Measurements from ENCODE around the gene EPHB1. TPM values are rescaled to one million over a fixed set of nuclear protein-coding genes. Genes with fewer than 3 reads are reported as not detected.
A peak's percentile ranks its signal among the peaks of the same experiment; 100 is the strongest.
"Not testable (repeated sequence)": the region's sequence is repeated elsewhere in the genome, so short reads cannot be mapped to it uniquely, and the experiment has no call there.

Gene EPHB1
- total RNA-seq, 2 donors from 2014 or later, result 0.59 to 0.62 TPM

DNA sequence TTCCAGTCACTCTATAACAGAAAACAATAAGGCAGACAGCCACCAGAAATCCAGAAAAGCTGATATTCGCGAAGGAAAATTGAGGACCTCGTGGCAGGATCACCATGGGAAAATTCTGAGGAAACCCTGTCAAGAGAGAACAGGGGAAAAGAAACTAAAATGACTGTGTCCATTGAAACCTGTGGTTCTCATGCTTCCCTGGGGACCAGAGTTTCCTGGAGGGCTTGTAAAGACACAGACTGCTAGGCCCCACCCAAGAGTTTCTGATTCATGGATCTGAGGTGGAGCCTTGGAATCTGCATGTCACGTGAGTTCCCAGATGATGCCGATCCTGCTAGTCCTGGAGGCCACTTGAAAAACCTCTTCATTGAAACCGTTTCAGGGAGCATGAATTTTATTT, 420.5 kb downstream of the EPHB1 start:
- H3K9me3 Mint-ChIP-seq, result peaks cover 12% of the 10 kb centered on the region
- no peak for ATAC-seq
- H3K4me3 Mint-ChIP-seq, result no peak overlapping the region
- H3K27me3 Mint-ChIP-seq, result peaks cover 4 to 7% of the 10 kb centered on the region in 2 donors
- no peak for DNase-seq (ENCODE audit: low spot score)
- no peaks in the 10 kb centered on the region for H3K36me3 Mint-ChIP-seq
- H3K27ac Mint-ChIP-seq, result no peak overlapping the region
- H3K4me1 Mint-ChIP-seq (ENCODE audit: low read depth in 2 of 2), result no peaks in the 10 kb centered on the region

DNA sequence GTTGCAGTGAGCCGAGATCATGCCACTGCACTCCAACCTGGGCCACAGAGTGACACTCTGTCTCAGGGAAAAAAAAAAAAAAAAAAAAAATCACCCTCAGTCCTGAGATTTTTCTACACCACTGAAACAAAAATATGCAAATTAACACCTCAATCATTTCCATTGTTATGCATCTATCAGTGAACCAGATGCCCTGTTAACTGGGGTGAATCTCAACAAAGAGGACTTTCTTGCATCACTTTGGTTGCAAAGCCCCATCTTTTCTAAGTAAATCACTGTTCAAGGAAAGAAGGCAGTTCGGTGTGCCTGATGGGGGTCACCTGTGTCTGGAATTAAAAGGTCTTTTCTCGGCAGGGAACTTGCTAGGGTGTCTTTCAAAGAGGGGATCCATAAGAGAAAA, 421.6 kb downstream of the EPHB1 start:
- H3K4me3 Mint-ChIP-seq, result no peak overlapping the region
- no peaks in the 10 kb centered on the region for H3K36me3 Mint-ChIP-seq
- DNase-seq (ENCODE audit: low spot score) (no peak), ATAC-seq (no peak)
- peaks cover 12% of the 10 kb centered on the region for H3K9me3 Mint-ChIP-seq
- H3K27ac Mint-ChIP-seq, result no peak overlapping the region
- H3K4me1 Mint-ChIP-seq (ENCODE audit: low read depth in 2 of 2), result no peaks in the 10 kb centered on the region
- peaks cover 4 to 7% of the 10 kb centered on the region in 2 donors for H3K27me3 Mint-ChIP-seq

DNA sequence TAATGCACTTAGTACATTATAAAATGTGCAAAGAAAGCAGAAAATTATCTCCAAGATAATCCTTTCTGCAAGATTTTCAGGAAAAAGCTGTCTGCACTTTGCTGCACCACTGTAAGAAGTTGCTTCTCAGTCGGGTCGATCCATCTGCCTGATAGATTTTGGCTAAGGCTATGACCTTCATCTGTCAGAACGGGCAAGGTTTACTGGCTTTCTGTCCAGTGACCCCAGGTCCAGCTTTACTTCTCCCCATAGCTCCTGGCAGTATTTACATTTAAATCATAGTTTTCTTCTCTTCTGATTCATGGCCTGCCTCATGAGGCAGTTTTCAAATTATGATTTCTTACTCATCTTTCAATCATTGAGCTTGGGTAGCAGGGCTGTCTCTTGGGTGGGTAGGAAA, 422.7 kb downstream of the EPHB1 start:
- peaks cover 12% of the 10 kb centered on the region for H3K9me3 Mint-ChIP-seq
- H3K4me1 Mint-ChIP-seq (ENCODE audit: low read depth in 2 of 2), result no peaks in the 10 kb centered on the region
- H3K27me3 Mint-ChIP-seq, result peaks cover 4 to 7% of the 10 kb centered on the region in 2 donors
- no peak overlapping the region for H3K27ac Mint-ChIP-seq
- no peak for ATAC-seq
- no peak overlapping the region for H3K4me3 Mint-ChIP-seq
- no peak for DNase-seq (ENCODE audit: low spot score)
- no peaks in the 10 kb centered on the region for H3K36me3 Mint-ChIP-seq

DNA sequence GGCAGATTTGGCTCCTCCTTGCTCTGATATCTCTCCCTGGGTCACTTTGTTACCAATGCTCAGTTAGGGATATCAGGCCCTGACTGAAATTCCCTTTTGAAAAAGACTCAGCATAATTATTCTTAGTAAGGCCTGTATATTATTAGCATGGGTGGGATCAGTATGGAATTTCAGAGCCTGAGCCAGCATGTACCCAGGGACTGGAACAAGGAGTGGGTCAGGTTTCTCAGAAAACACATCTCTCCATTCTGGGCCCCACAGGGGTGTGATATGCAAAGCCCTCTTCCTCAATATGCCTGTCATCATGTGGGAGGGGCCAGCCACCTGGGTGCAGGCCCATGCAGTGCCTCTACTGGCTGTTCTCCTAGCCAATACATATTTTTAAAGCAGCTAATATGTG, 423.2 kb downstream of the EPHB1 start:
- Mint-ChIP-seq H3K9me3 (peaks cover 12% of the 10 kb centered on the region), H3K36me3 (no peaks in the 10 kb centered on the region), H3K27ac (no peak overlapping the region), H3K4me3 (no peak overlapping the region), H3K4me1 (ENCODE audit: low read depth in 2 of 2) (no peaks in the 10 kb centered on the region), H3K27me3 (peaks cover 4 to 7% of the 10 kb centered on the region in 2 donors)
- ATAC-seq, result no peak
- DNase-seq (ENCODE audit: low spot score), result no peak

DNA sequence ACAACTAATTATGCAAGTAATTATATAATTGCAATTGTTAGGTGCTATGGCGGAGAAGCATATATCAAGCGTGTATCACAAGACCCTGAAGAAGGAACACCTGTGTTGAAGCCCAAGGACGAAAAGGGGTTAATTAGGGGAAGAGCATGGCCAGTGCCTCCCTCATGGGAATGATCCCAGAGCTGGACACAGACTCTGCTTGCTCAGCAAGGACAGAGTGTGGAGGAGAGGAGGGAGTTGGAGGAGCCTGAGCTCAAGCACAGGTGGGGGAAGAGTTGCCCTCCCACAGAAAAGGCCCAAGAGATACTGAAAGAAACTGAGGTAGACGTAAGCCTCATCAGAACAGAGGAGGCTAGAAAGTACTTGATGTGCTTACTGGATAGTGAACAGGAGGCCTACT, 423.7 kb downstream of the EPHB1 start:
- ATAC-seq (no peak), DNase-seq (ENCODE audit: low spot score) (no peak)
- Mint-ChIP-seq H3K9me3 (peaks cover 11% of the 10 kb centered on the region), H3K27me3 (peaks cover 4 to 7% of the 10 kb centered on the region in 2 donors), H3K36me3 (no peaks in the 10 kb centered on the region), H3K27ac (no peak overlapping the region), H3K4me1 (ENCODE audit: low read depth in 2 of 2) (no peaks in the 10 kb centered on the region), H3K4me3 (no peak overlapping the region)

DNA sequence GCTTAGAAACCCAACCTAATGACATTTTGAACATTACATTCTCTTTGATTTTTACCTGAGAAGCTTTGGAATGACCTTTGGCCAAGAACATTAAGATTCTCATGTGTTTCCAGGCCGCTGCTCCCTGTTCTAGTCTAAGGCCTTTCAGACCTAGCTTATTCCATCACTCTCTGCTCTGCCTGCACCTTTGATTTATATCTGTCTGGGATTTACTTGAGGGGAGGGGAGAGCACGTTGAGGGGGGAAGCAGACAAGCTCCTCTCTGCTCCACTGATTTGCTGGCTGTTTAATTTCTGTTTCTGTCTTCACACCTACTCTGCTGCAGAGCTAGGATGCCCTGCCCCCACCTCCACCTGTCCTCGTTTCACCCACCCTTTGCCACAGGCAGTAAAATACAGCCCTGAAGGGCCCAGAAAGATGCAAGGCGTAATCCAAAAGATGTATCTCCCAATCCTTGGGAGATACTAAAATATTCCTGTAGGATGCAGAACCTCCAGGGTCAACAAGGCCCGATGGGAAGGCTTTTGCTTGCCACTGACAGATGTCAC, 429.8 kb downstream of the EPHB1 start:
- no peak for ATAC-seq
- peaks cover 3% of the 10 kb centered on the region for H3K9me3 Mint-ChIP-seq

DNA sequence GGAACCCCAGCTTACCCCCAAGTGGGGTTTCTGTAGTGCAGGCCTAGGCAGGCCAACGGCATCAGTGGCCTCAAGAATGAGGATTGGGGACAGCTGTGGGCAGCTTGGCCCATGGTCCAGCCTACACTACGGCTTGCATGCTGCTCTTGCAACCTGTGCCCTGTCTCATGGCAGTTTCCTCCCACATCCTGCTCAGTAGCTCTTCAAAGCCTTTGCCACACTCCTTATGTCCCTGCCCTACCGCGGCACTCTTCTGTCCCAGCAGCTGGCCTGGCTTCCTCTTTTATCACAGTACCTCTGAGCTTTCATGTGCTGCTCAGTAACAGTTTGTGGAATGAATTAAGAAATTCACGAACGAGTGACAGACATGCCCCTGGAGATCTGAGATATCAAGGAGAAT, 431.0 kb downstream of the EPHB1 start:
- DNase-seq (ENCODE audit: low spot score), result no peak
- H3K4me3 Mint-ChIP-seq, result no peak overlapping the region
- H3K4me1 Mint-ChIP-seq (ENCODE audit: low read depth in 2 of 2), result no peaks in the 10 kb centered on the region
- peaks cover 3% of the 10 kb centered on the region for H3K9me3 Mint-ChIP-seq
- no peaks in the 10 kb centered on the region for H3K36me3 Mint-ChIP-seq
- no peaks in the 10 kb centered on the region for H3K27me3 Mint-ChIP-seq
- ATAC-seq, result peak; percentile 28 to 36
- no peak overlapping the region for H3K27ac Mint-ChIP-seq

More for the DNA sequence above, 429.8 kb downstream of the EPHB1 start:
- Mint-ChIP-seq H3K4me1 (ENCODE audit: low read depth in 2 of 2) (no peaks in the 10 kb centered on the region), H3K27ac (no peak overlapping the region), H3K4me3 (no peak overlapping the region), H3K36me3 (no peaks in the 10 kb centered on the region), H3K27me3 (no peaks in the 10 kb centered on the region)
- DNase-seq (ENCODE audit: low spot score), result no peak

DNA sequence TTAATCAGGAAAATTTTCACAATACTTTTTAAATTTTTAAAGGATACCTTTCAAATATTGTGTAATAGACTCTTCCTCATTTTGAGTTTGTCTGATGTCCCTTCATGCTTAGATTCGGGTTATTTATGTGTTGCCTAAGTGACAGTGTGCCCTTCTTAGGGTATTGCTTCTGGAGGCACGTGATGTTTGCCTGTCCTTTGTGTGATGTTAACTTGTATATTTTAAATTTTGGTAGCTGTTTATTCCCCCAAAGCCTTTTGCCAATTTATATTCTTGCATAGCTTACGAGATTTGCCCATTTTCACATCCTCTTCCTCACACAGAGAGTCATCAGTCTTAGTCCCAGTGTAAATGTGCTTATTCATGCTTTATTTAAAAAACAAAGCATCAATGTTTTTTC, 433.1 kb downstream of the EPHB1 start:
- Mint-ChIP-seq H3K27ac (no peak overlapping the region), H3K9me3 (peaks cover 3% of the 10 kb centered on the region), H3K4me3 (no peak overlapping the region), H3K36me3 (no peaks in the 10 kb centered on the region), H3K4me1 (ENCODE audit: low read depth in 2 of 2) (no peaks in the 10 kb centered on the region), H3K27me3 (no peaks in the 10 kb centered on the region)
- DNase-seq (ENCODE audit: low spot score) (no peak), ATAC-seq (no peak)

DNA sequence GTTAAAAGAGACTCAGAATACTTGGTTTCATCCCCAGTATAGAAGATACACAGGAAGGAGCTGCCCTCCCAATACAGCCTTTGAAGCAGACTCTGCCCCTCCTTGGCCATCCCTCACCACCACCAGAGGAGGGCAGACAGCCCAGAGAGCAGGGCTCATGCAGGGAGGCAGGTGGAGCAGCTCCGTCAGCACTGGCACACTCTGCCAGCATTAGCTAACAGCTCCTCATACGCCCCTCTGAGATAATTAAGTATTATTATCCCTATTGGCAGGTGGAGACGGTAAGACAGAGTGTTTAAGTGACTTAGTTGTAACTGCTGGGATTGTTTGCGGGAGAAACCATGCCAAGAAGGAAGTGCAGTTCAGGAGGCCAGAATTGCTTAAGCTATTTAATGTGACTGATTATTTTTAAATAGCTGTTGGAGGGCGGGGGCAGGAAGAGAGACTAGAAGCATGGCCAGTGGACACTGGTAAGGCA, 434.0 kb downstream of the EPHB1 start:
- ATAC-seq (no peak), DNase-seq (ENCODE audit: low spot score) (no peak)
- Mint-ChIP-seq H3K36me3 (no peaks in the 10 kb centered on the region), H3K9me3 (peaks cover 3% of the 10 kb centered on the region), H3K27me3 (no peaks in the 10 kb centered on the region), H3K4me1 (ENCODE audit: low read depth in 2 of 2) (no peaks in the 10 kb centered on the region), H3K4me3 (no peak overlapping the region), H3K27ac (no peak overlapping the region)

DNA sequence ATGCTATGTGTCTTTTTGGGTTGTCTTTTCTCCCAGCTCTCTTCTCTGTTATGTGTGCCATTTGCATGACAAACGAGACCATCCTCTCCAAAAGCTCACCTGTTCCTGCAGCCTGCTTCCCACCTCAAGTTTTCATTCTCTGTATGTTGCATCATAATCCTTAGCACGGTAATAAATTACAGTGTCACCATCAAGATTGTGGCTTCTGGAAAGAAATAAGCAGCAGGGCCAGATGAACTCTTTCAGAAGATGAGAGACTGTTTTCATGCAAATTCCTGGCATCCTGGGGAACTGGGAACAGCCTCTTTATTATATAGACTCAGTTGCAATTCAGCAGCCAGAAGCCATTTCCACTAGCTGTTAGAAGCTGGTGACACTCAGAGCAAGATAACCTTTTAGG, 436.7 kb downstream of the EPHB1 start:
- H3K27me3 Mint-ChIP-seq, result no peaks in the 10 kb centered on the region
- H3K4me3 Mint-ChIP-seq, result no peak overlapping the region
- H3K36me3 Mint-ChIP-seq, result no peaks in the 10 kb centered on the region
- DNase-seq (ENCODE audit: low spot score) (no peak), ATAC-seq (no peak)
- no peaks in the 10 kb centered on the region for H3K9me3 Mint-ChIP-seq
- H3K27ac Mint-ChIP-seq, result no peak overlapping the region
- no peaks in the 10 kb centered on the region for H3K4me1 Mint-ChIP-seq (ENCODE audit: low read depth in 2 of 2)

DNA sequence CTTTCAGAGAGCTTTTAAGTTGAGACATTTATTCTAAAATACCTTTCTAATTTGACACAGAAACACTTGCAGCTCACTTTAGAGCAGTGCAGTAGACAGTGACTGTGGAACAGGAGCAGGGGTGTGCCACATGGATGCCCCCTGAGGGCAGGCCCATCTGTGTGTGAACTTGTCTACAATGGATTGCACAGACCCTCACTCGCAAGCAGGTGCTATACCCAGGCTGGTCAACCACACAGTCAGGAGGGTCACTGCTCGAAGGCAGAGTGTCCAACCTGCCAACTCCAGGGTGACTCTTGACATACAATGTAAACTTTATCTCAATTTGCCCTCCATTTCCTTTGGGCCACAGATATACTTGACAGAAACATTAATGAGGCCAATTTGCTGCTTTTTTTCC, 437.2 kb downstream of the EPHB1 start:
- Mint-ChIP-seq H3K4me3 (no peak overlapping the region), H3K36me3 (no peaks in the 10 kb centered on the region), H3K4me1 (ENCODE audit: low read depth in 2 of 2) (no peaks in the 10 kb centered on the region), H3K9me3 (no peaks in the 10 kb centered on the region), H3K27me3 (no peaks in the 10 kb centered on the region), H3K27ac (no peak overlapping the region)
- DNase-seq (ENCODE audit: low spot score) (no peak), ATAC-seq (no peak)

DNA sequence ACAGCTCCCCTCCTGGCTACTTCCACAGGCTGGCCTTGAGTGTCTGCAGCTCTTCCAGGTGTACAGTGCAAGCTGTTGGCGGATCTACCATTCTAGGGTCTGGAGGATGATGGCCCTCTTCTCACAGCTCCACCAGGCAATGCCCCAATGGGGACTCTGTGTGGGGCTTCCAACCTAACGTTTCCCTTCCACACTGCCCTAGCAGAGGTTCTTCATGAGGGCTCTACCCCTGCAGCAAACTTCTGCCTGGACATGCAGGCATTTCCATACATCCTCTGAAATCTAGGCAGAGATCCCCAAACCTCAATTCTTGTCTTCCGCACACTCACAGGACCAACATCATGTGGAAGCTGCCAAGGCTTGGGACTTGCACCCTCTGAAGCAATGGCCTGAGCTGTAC, 438.4 kb downstream of the EPHB1 start:
- not testable (repeated sequence) for H3K36me3 Mint-ChIP-seq; H3K27ac Mint-ChIP-seq; H3K27me3 Mint-ChIP-seq; H3K4me3 Mint-ChIP-seq; H3K9me3 Mint-ChIP-seq; ATAC-seq; DNase-seq (ENCODE audit: low spot score); H3K4me1 Mint-ChIP-seq (ENCODE audit: low read depth in 2 of 2)

DNA sequence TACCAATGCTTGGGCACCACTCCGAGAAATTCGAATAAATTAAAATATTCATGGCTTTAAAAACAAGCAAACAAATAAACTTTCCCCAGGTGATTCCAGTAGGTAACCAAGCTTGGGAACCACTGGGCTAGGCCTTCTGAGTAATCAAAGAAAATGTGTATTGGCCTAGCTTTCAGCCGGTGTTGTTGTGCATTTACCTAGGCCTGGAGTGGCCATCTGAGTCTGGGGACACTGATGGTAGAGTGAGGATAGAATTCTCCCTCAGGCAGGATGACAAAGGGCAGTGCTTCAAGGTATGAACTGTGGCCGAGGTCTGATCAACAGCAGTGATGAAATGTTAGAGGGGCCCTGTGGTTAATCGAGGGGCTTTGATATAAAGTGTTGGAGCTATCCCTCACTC, 440.5 kb downstream of the EPHB1 start:
- H3K4me3 Mint-ChIP-seq, result no peak overlapping the region
- DNase-seq (ENCODE audit: low spot score) (no peak), ATAC-seq (no peak)
- no peaks in the 10 kb centered on the region for H3K36me3 Mint-ChIP-seq
- no peaks in the 10 kb centered on the region for H3K9me3 Mint-ChIP-seq
- H3K27me3 Mint-ChIP-seq, result peaks cover 4 to 7% of the 10 kb centered on the region in 2 donors
- H3K4me1 Mint-ChIP-seq (ENCODE audit: low read depth in 2 of 2), result no peaks in the 10 kb centered on the region
- no peak overlapping the region for H3K27ac Mint-ChIP-seq

DNA sequence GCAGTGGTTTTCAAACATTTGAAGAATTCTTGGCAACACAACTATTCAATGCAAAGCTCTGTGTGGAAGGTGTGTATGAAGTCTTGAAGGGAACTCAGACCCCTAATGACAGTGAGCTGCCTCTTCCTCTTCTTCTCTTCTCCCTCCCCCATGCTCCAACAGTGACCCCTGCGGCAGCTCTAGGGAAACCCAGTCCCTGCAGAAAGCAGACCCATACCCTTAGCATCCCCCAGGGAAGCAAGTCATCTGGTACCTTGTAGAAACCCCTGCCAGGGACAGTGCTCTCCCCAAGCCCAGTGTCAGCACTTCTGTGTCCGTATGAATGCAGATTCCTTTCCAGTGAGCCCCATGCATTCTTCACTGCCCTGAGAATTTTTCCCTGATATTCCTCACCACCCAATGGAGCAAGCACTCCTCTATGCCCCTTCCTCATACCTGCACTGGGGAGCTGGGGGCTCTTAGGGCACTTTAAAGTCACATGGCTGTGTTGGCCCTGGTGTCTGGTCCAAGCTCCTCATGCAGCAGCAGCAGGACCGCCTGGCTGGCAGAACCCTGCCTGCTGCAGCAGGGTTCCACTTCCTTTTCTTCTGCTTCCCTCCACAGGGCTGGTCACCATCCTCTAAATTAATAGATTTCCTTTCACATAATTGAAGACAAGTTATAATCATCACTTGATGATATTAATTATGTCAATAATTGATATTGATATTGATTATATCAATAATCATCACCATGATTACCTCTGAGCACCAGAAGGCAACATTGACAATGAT, 442.5 kb downstream of the EPHB1 start:
- DNase-seq (ENCODE audit: low spot score), result no peak
- no peak overlapping the region for H3K27ac Mint-ChIP-seq
- no peaks in the 10 kb centered on the region for H3K36me3 Mint-ChIP-seq

More for the DNA sequence above, 442.5 kb downstream of the EPHB1 start:
- Mint-ChIP-seq H3K4me3 (no peak overlapping the region), H3K27me3 (peaks cover 4 to 7% of the 10 kb centered on the region in 2 donors), H3K9me3 (no peaks in the 10 kb centered on the region), H3K4me1 (ENCODE audit: low read depth in 2 of 2) (no peaks in the 10 kb centered on the region)
- ATAC-seq, result no peak
